GM12872 (cell line): ENCODE measurements around the gene SIRT2.

Experiments
- CTCF ChIP-seq: IDR thresholded peaks from 3 replicates; pipeline ENCODE4 v1.5.1; 2011; ENCODE audit warnings: low read depth, mild to moderate bottlenecking, low read length, moderate library complexity; ENCODE audit not compliant: insufficient read depth

The SIRT2 gene

GRCh38 chr19:38910488-38910887 lies 11.1 kb upstream of the SIRT2 start:
- no peak for TF ChIP-seq CTCF

DNA sequence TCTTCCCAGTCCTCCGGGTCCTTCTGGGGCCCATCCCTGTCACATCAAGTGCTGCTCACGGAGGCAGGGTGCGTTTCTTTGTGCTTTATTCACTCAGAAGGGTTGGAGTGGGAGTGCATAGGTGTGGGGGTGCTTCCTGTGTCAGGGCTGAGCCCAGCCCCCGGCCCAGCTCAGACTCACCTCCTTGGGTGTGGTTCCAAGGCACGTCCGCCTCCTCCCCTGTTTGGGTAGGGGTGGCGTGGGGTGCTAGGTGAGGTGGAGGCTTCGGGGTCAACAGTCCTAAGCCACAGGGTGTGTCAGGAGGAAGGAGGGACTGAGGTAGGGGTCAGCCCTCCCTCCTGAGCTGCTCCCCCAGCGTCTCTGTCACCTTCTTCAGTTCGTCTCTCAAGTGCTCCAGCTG lies 9.5 kb upstream of the SIRT2 start:
- TF ChIP-seq CTCF, result no peak

DNA sequence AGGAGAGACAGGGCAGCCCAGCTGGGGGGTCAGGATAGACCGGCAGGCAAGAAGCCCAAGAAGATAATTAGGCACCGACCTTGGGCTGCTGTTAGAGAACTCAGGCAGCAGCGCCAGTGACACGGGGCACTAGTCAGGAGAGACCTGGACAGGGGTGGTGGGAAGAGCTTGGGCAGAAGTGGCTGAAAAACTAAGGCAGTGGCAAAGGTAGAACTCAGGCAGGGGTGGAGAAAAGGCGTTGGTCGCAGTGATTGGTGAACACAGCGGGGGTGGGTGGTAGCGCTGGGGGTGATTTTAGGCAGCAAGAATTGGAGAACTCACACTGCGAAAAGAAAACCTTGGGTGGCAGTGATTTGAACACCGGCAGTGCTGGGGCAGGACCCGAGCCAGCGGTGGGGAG lies 8.3 kb upstream of the SIRT2 start:
- TF ChIP-seq CTCF, result no peak

DNA sequence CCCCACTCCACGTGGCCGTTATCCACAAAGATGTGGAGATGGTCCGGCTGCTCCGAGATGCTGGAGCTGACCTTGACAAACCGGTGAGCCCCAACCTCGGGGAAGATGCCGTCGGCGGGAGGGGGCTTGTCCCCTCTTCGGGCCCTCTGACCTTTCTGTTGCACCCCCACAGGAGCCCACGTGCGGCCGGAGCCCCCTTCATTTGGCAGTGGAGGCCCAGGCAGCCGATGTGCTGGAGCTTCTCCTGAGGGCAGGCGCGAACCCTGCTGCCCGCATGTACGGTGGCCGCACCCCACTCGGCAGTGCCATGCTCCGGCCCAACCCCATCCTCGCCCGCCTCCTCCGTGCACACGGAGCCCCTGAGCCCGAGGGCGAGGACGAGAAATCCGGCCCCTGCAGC lies 7.8 kb upstream of the SIRT2 start:
- TF ChIP-seq CTCF, result no peak

DNA sequence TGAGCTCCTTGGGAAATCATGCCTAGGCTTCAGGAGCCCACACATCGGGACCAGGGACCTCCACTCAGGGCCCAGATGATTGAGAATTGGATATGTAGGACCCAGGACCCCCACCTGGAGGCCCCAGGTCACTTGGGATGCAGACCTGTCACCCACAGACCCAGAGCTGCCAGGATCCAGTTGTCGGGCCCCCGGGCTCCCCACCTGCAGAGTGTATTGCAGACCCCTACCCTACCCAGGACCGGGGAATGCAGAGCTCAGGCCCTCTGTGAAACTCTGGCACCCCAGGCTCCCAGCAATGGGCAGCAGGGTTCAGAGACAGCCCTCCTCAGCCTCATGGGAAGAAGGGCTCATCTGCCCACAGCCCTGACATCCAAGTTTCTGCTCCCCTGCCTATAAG lies 6.2 kb upstream of the SIRT2 start:
- no peak for TF ChIP-seq CTCF

DNA sequence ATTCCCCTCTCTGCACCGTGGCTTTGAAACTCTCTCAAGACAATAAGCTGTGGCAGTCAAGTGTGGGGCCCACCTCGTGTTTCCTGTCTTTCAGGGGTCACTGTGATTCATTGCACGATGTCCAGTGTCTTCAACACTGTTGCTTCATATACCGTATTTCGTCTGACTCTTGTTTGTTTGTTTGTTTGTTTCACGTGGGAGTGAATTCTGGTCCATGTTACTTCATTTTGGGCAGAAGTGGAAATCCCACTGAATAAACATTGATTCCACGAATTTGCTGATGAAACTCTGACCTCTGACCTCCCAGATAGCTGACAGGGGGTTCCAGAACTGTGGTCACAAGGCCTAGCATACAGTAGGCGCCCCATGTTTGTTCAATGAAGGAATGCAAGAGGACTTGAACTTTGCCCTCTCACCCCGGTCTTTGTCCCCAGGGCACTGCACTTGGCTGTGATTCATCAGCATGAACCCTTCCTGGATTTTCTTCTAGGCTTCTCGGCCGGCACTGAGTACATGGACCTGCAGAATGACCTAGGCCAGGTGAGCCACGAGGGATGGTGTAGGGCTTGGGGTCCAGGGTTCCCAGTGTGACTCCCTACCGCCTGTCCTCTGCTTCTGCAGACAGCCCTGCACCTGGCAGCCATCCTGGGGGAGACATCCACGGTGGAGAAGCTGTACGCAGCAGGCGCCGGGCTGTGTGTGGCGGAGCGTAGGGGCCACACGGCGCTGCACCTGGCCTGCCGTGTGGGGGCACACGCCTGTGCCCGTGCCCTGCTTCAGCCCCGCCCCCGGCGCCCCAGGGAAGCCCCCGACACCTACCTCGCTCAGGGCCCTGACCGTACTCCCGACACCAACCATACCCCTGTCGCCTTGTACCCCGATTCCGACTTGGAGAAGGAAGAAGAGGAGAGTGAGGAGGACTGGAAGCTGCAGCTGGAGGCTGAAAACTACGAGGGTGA lies 5.4 kb upstream of the SIRT2 start:
- TF ChIP-seq CTCF, result no peak

GRCh38 chr19:38901683-38902082 lies 2.3 kb upstream of the SIRT2 start:
- TF ChIP-seq CTCF, result no peak
